HCT116 (cell line): Measurements from ENCODE around the gene PCCB. TPM values are rescaled to one million over a fixed set of nuclear protein-coding genes. Genes with fewer than 3 reads are reported as not detected.

Experiments
- ATAC-seq: fragments of 200-7000 bp; cut with Tn5 transposase; 2 replicates; pipeline ENCODE4 v1.9.1; 2020; ENCODE audit warnings: mild to moderate bottlenecking, moderate library complexity
- BruUV-seq: library from RNA; stranded (reverse); fragments of 400-500 nt; replicated peaks from 2 replicates; lab custom pipeline; 2021; lab: Mats Ljungman, UMichigan
- CTCF ChIA-PET: fragments of 300-600 bp; sonication (Branson Sonifier 250); formaldehyde crosslinking; loops from one replicate; lab custom pipeline; 2021; ENCODE audit warnings: antibody characterized with exemption; lab: Charles Lee
- POLR2A ChIA-PET: fragments of 300-600, 350-600 bp; sonication (Branson Sonifier 250); formaldehyde crosslinking; loops from one replicate; lab custom pipeline; 2021; ENCODE audit warnings: antibody characterized with exemption; lab: Charles Lee
- RAD21 ChIA-PET, 2 experiments: fragments of 300-600 bp; sonication (Branson Sonifier 250); formaldehyde crosslinking; loops; one replicate each; lab custom pipeline; 2023; ENCODE audit warnings: low total read pairs in 2 of 2; ENCODE audit not compliant: uncharacterized antibody in 2 of 2, unreplicated experiment in 2 of 2, low non-redundant PET in 1 of 2; lab: Charles Lee
- DNase-seq: peaks from one replicate; pipeline ENCODE4 v3.0.0-alpha.2; 2010; ENCODE audit warnings: low read depth, low spot score
- H2AFZ ChIP-seq: fragments of 200-600 bp; shearing (Covaris generic), sonication (generic); 2 replicates; pipeline ENCODE4 v1.6.1; 2017; ENCODE audit warnings: low read depth, mixed run types, mixed read lengths, antibody characterized with exemption, low read length; ENCODE audit not compliant: poor library complexity, severe bottlenecking
- H3K27ac ChIP-seq: 2 replicates; pipeline ENCODE4 v1.5.1; 2012; ENCODE audit warnings: low read depth, low read length
- H3K27me3 ChIP-seq: fragments of 200-600 bp; sonication (generic); 2 replicates; pipeline ENCODE4 v1.6.1; 2016; ENCODE audit warnings: mixed run types, low read length, mixed read lengths; ENCODE audit not compliant: insufficient read depth
- H3K36me3 ChIP-seq, 2 experiments: fragments of 200-500 bp in 1 of 2; fragments of 200-600 bp in 1 of 2; sonication (Bioruptor generic) in 1 of 2; sonication (generic) in 1 of 2; 2 replicates each; pipeline versions ENCODE4 v1.5.1 to v1.6.1; 2014 to 2016; ENCODE audit warnings: low read length in 2 of 2, inconsistent platforms in 1 of 2, mixed read lengths in 1 of 2, mixed run types in 1 of 2; ENCODE audit not compliant: insufficient read depth in 2 of 2, control insufficient read depth in 1 of 2
- H3K4me1 ChIP-seq, 2 experiments: fragments of 200-600 bp in 1 of 2; sonication (generic) in 1 of 2; 2 replicates each; pipeline versions ENCODE4 v1.5.1 to v1.6.1; 2012 to 2017; ENCODE audit warnings: low read length in 2 of 2, inconsistent platforms in 1 of 2, mild to moderate bottlenecking in 1 of 2, mixed read lengths in 1 of 2, mixed run types in 1 of 2, moderate library complexity in 1 of 2; ENCODE audit not compliant: insufficient read depth in 2 of 2, control insufficient read depth in 1 of 2
- H3K4me2 ChIP-seq: fragments of 200-600 bp; sonication (generic); 2 replicates; pipeline ENCODE4 v1.6.1; 2017; ENCODE audit warnings: mixed run types, low read length, mixed read lengths
- H3K4me3 ChIP-seq, 2 experiments: fragments of 200-600 bp in 1 of 2; sonication (generic) in 1 of 2; replicated peaks in 1 of 2; 2 replicates each; pipeline ENCODE4 v1.5.1; 2011 to 2016; ENCODE audit warnings: low read length in 2 of 2, control low read depth in 1 of 2, low read depth in 1 of 2, mild to moderate bottlenecking in 1 of 2, mixed read lengths in 1 of 2, mixed run types in 1 of 2
- H3K79me2 ChIP-seq: fragments of 200-600 bp; sonication (generic); 2 replicates; pipeline ENCODE4 v1.6.1; 2017; ENCODE audit warnings: mild to moderate bottlenecking, mixed run types, low read length, moderate library complexity, mixed read lengths; ENCODE audit not compliant: insufficient read depth
- H3K9ac ChIP-seq: fragments of 200-600 bp; sonication (generic); 2 replicates; pipeline ENCODE4 v1.6.1; 2016; ENCODE audit warnings: low read length, mixed read lengths
- H3K9me2 ChIP-seq: fragments of 200-600 bp; sonication (generic), shearing (Covaris generic); 2 replicates; pipeline ENCODE4 v1.6.1; 2017; ENCODE audit warnings: mixed run types, mild to moderate bottlenecking, moderate library complexity; ENCODE audit not compliant: insufficient read depth
- H3K9me3 ChIP-seq, 2 experiments: fragments of 200-500 bp in 1 of 2; fragments of 200-600 bp in 1 of 2; sonication (Bioruptor generic) in 1 of 2; sonication (generic) in 1 of 2; 2 replicates each; pipeline ENCODE4 v1.6.1; 2014 to 2017; ENCODE audit warnings: low read length in 2 of 2, mixed read lengths in 2 of 2, inconsistent platforms in 1 of 2, low read depth in 1 of 2, mild to moderate bottlenecking in 1 of 2, mixed run types in 1 of 2, moderate library complexity in 1 of 2; ENCODE audit not compliant: control insufficient read depth in 1 of 2, insufficient read depth in 1 of 2
- H4K20me1 ChIP-seq: fragments of 200-600 bp; sonication (generic), shearing (Covaris generic); 2 replicates; pipeline ENCODE4 v1.6.1; 2017; ENCODE audit warnings: mixed run types, mild to moderate bottlenecking, moderate library complexity; ENCODE audit not compliant: insufficient read depth
- EGR1 ChIP-seq: IDR thresholded peaks from 2 replicates; pipeline ENCODE4 v1.6.1; 2012; ENCODE audit warnings: low read depth
- ELF1 ChIP-seq: IDR thresholded peaks from 2 replicates; pipeline ENCODE4 v1.6.1; 2012; ENCODE audit warnings: low read depth, borderline replicate concordance
- EZH2phosphoT487 ChIP-seq: fragments of 200-600 bp; IDR thresholded peaks from 2 replicates; pipeline ENCODE4 v1.6.1; 2018; ENCODE audit warnings: antibody characterized with exemption, borderline replicate concordance
- POLR2A ChIP-seq: IDR thresholded peaks from 2 replicates; pipeline ENCODE4 v1.7.0; 2011; ENCODE audit warnings: borderline replicate concordance; ENCODE audit not compliant: insufficient read depth, insufficient read length; ENCODE audit errors: extremely low read depth
- RAD21 ChIP-seq: IDR thresholded peaks from 2 replicates; pipeline ENCODE4 v1.6.1; 2012; ENCODE audit warnings: low read depth, mild to moderate bottlenecking
- SIN3A ChIP-seq: IDR thresholded peaks from 2 replicates; pipeline ENCODE4 v1.6.1; 2012; ENCODE audit warnings: low read depth
- SP1 ChIP-seq: IDR thresholded peaks from 2 replicates; pipeline ENCODE4 v1.6.1; 2012; ENCODE audit warnings: low read depth
- ZNF274 ChIP-seq: fragments of 200-500 bp; sonication (Bioruptor generic); IDR thresholded peaks from 2 replicates; pipeline ENCODE4 v1.6.1; 2014; ENCODE audit warnings: mild to moderate bottlenecking, low read depth, low read length, inconsistent platforms
- intact Hi-C: fragments of 100-400 bp; cut with micrococcal nuclease; formaldehyde crosslinking; loops from 2 replicates; pipeline ENCODE4 v1.10.0; 2022
- total RNA-seq: library from RNA; stranded (reverse); gene quantifications from one replicate; pipeline ENCODE4 v1.2.1, GENCODE V29; 2021; ENCODE audit not compliant: unreplicated experiment
- TF ChIP-seq, protein P1 (sequence below), 3 experiments: fragments of 200-600 bp in 1 of 3; sonication (generic) in 1 of 3; IDR thresholded peaks in 2 of 3; conservative IDR thresholded peaks in 1 of 3; 2 replicates each; pipeline ENCODE4 v1.5.1; 2012 to 2017; ENCODE audit warnings: low read depth in 2 of 3, low read length in 2 of 3, antibody characterized with exemption in 1 of 3, borderline replicate concordance in 1 of 3, control low read depth in 1 of 3, mild to moderate bottlenecking in 1 of 3, mixed read lengths in 1 of 3, mixed run types in 1 of 3, moderate library complexity in 1 of 3; ENCODE audit not compliant: insufficient read depth in 1 of 3

The PCCB gene
- total RNA-seq, 1 experiment from 2014 or later: 48.9 TPM

- no peak for TF ChIP-seq EZH2phosphoT487
- peak; percentile 46; the same call in 1 of the 2 replicates for TF ChIP-seq RAD21
- peak; percentile 66 for TF ChIP-seq SP1
- peak; percentile 71 for TF ChIP-seq SIN3A
- TF ChIP-seq EGR1: peak; percentile 19; the same call in 1 of the 2 replicates
- TF ChIP-seq ELF1: no peak
- TF ChIP-seq ZNF274: no peak
These were observed at the start of gene PCCB (continued) for GRCh38 chr3:136250059-136250902.

DNA sequence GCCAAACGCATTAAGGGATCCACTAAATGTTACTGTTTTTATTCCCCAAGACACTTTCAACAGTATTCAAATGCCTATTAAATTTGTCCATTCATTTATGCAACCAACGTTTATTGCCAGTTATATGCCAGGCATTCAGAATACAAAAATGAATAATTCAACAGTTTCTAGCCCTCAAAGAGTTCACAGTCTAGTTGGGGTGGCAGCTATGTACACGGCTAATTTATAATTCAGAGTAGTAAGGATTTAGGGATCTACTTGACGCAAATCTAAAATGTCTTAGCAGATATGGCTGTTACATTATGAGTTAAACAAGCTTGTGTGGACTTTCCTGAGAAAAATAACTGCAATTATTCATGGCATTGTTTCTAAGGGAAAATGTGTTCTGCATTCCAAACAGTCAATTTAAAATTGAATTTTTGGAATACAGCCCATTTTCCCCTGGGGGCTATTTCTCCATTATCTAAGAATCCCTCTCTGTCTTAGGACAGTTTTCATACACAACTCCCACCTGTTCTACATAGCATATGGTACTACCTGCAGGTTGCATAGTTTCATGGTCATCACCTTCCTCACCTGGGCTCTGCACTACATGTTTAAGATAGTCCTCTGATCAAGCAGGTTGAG is 42.5 kb upstream of the PCCB start:
- no peak for ATAC-seq
- no peak for DNase-seq
- no peaks in the 10 kb centered on the region for H4K20me1 ChIP-seq
- no peaks in the 10 kb centered on the region; a peak in 1 of 4 replicates for H3K4me1 ChIP-seq
- CTCF ChIA-PET: no interaction called here
- no peak overlapping the region for H3K4me2 ChIP-seq
- intact Hi-C loops: no loop called here
- no peak overlapping the region for H3K4me3 ChIP-seq
- H3K9ac ChIP-seq: no peak overlapping the region
- no peaks in the 10 kb centered on the region for H3K27me3 ChIP-seq
- POLR2A ChIA-PET: interaction anchor here (0.7 kb wide), 1 partner anchor 342 kb away, joined by 3 read pairs; no protein-coding TSS in a partner anchor
- no peak overlapping the region for H2AFZ ChIP-seq
- no peaks in the 10 kb centered on the region for H3K36me3 ChIP-seq
- no TSS peak for BruUV-seq
- H3K9me3 ChIP-seq: no peaks in the 10 kb centered on the region
- no peak overlapping the region for H3K27ac ChIP-seq
- no peaks in the 10 kb centered on the region for H3K9me2 ChIP-seq
- RAD21 ChIA-PET: no interaction called here
- TF ChIP-seq POLR2A: no peak
- TF ChIP-seq, protein P1, sequence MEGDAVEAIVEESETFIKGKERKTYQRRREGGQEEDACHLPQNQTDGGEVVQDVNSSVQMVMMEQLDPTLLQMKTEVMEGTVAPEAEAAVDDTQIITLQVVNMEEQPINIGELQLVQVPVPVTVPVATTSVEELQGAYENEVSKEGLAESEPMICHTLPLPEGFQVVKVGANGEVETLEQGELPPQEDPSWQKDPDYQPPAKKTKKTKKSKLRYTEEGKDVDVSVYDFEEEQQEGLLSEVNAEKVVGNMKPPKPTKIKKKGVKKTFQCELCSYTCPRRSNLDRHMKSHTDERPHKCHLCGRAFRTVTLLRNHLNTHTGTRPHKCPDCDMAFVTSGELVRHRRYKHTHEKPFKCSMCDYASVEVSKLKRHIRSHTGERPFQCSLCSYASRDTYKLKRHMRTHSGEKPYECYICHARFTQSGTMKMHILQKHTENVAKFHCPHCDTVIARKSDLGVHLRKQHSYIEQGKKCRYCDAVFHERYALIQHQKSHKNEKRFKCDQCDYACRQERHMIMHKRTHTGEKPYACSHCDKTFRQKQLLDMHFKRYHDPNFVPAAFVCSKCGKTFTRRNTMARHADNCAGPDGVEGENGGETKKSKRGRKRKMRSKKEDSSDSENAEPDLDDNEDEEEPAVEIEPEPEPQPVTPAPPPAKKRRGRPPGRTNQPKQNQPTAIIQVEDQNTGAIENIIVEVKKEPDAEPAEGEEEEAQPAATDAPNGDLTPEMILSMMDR (IDR thresholded peaks at IDR 0.05 in 2 of 3, conservative IDR thresholded peaks at IDR 0.05 in 1 of 3; ENCODE audit: borderline replicate concordance in 1 of 3, insufficient read depth in 1 of 3, low read depth in 2 of 3, low read length in 2 of 3): no peak
- H3K79me2 ChIP-seq: no peaks in the 10 kb centered on the region
